SK-N-DZ (cell line): ENCODE data around the gene PFN1.

Experiments used
- DNase-seq: peaks from one replicate; pipeline ENCODE4 v3.0.0-alpha.2; 2015; ENCODE audit warnings: low spot score

Gene PFN1

GRCh38 chr17:4967539-4968485, 19.5 kb upstream of the PFN1 start, which contains the start of gene SPAG7:
Gene SPAG7, minus strand, starts transcription at chr17:4967817. Its CDS starts 13 bp downstream, at chr17:4967804.
- DNase-seq, result peak; percentile 98

GRCh38 chr17:4966844-4967538, 18.7 kb upstream of the PFN1 start:
- DNase-seq, result peak; percentile 100

GRCh38 chr17:4965311-4965986, 17.1 kb upstream of the PFN1 start:
- no peak for DNase-seq

- no peak for DNase-seq
Observed at GRCh38 chr17:4960279-4960922, 12.1 kb upstream of the PFN1 start.

GRCh38 chr17:4959261-4959965, 11.1 kb upstream of the PFN1 start:
- no peak for DNase-seq

GRCh38 chr17:4958102-4958501, 9.8 kb upstream of the PFN1 start:
- no peak for DNase-seq

- DNase-seq, result no peak
Observed at GRCh38 chr17:4956493-4957061, 8.2 kb upstream of the PFN1 start.

- DNase-seq, result no peak
Observed at GRCh38 chr17:4955091-4955490, 6.8 kb upstream of the PFN1 start.

- DNase-seq, result no peak
Observed at GRCh38 chr17:4953451-4953961, 5.2 kb upstream of the PFN1 start.

GRCh38 chr17:4951486-4951885, 3.2 kb upstream of the PFN1 start:
- DNase-seq, result peak; percentile 53

GRCh38 chr17:4950746-4951204, 2.4 kb upstream of the PFN1 start, which contains the start of gene ENO3:
Gene ENO3, plus strand, starts transcription at chr17:4951119. Its CDS starts 711 bp downstream, at chr17:4951830.
- DNase-seq, result peak; percentile 75

GRCh38 chr17:4950075-4950745, 1.9 kb upstream of the PFN1 start:
- DNase-seq, result peak; percentile 70

- DNase-seq, result peak; percentile 77
Observed at GRCh38 chr17:4949321-4950074, 1.2 kb upstream of the PFN1 start.

GRCh38 chr17:4948931-4949320, 596 bp upstream of the PFN1 start:
- DNase-seq, result peak; percentile 89

- DNase-seq, result peak; percentile 64
Observed at GRCh38 chr17:4947411-4948165, 742 bp downstream of the PFN1 start.

GRCh38 chr17:4947010-4947410, 1.3 kb downstream of the PFN1 start:
- DNase-seq, result no peak

- DNase-seq, result no peak
Observed at GRCh38 chr17:4946312-4946976, 1.9 kb downstream of the PFN1 start.

GRCh38 chr17:4945944-4946280, 2.4 kb downstream of the PFN1 start:
- DNase-seq, result no peak
